Caco-2 (cell line): Measurements from ENCODE around the gene FGR. TPM values are rescaled to one million over a fixed set of nuclear protein-coding genes. Genes with fewer than 3 reads are reported as not detected.

ENCODE experiments used
- BruUV-seq: library from RNA; stranded (reverse); fragments of 400-500 nt; replicated peaks from 2 replicates; lab custom pipeline; 2021; lab: Mats Ljungman, UMichigan
- CTCF ChIA-PET: fragments of 300-600 bp; sonication (Branson Sonifier 250); formaldehyde crosslinking; loops from one replicate; lab custom pipeline; 2022; ENCODE audit warnings: antibody characterized with exemption; lab: Charles Lee
- POLR2A ChIA-PET: fragments of 300-600 bp; sonication (Branson Sonifier 250); formaldehyde crosslinking; loops from one replicate; lab custom pipeline; 2022; ENCODE audit warnings: antibody characterized with exemption; lab: Charles Lee
- DNase-seq, 2 experiments: peaks; one replicate each; pipeline versions ENCODE4 v3.0.0 to v3.0.0-alpha.2; 2020 to 2022
- H3K27me3 ChIP-seq: replicated peaks from 2 replicates; pipeline ENCODE4 v1.6.0; 2011; ENCODE audit warnings: low read length; ENCODE audit not compliant: control insufficient read depth, insufficient read depth
- H3K36me3 ChIP-seq: 2 replicates; pipeline ENCODE4 v1.5.1; 2011; ENCODE audit warnings: low read length; ENCODE audit not compliant: control insufficient read depth, insufficient read depth
- H3K4me1 ChIP-seq: fragments of 250-450 bp; sonication (Bioruptor Pico); 2 replicates; pipeline ENCODE4 v1.5.1; 2020; ENCODE audit warnings: mild to moderate bottlenecking
- H3K4me3 ChIP-seq: 2 replicates; pipeline ENCODE4 v1.5.1; 2011; ENCODE audit warnings: low read depth, mild to moderate bottlenecking, control low read depth, low read length
- H3K9me3 ChIP-seq: fragments of 250-450 bp; sonication (Bioruptor Pico); 2 replicates; pipeline ENCODE4 v1.5.1; 2020; ENCODE audit warnings: mild to moderate bottlenecking, moderate library complexity
- H3K27ac Mint-ChIP-seq: one replicate; pipeline ENCODE4 v1.8.0; 2022; ENCODE audit warnings: mixed read lengths; ENCODE audit not compliant: unreplicated experiment
- H3K27me3 Mint-ChIP-seq: one replicate; pipeline ENCODE4 v1.8.0; 2022; ENCODE audit warnings: mixed read lengths; ENCODE audit not compliant: insufficient read depth, unreplicated experiment
- H3K36me3 Mint-ChIP-seq: one replicate; pipeline ENCODE4 v1.8.0; 2022; ENCODE audit warnings: mild to moderate bottlenecking, mixed read lengths; ENCODE audit not compliant: insufficient read depth, unreplicated experiment
- H3K4me1 Mint-ChIP-seq: one replicate; pipeline ENCODE4 v1.8.0; 2022; ENCODE audit warnings: low read depth, mixed read lengths; ENCODE audit not compliant: unreplicated experiment
- H3K4me3 Mint-ChIP-seq: one replicate; pipeline ENCODE4 v1.8.0; 2022; ENCODE audit warnings: mild to moderate bottlenecking, moderate library complexity, mixed read lengths; ENCODE audit not compliant: unreplicated experiment
- H3K9me3 Mint-ChIP-seq: one replicate; pipeline ENCODE4 v1.8.0; 2022; ENCODE audit warnings: mixed read lengths; ENCODE audit not compliant: unreplicated experiment
- intact Hi-C: fragments of 100-400 bp; cut with micrococcal nuclease; formaldehyde crosslinking; loops from one replicate; pipeline ENCODE4 v1.10.0; 2022; ENCODE audit not compliant: unreplicated experiment
- total RNA-seq: library from RNA; stranded (reverse); gene quantifications from 2 replicates; pipeline ENCODE4 v1.2.3, GENCODE V29; 2022
- TF ChIP-seq, protein P1 (sequence below), 2 experiments: fragments of 200-600 bp in 1 of 2; IDR thresholded peaks; 1 replicate in 1 of 2; 2 replicates in 1 of 2; pipeline versions ENCODE4 v1.5.1 to v1.8.0; 2011 to 2022; ENCODE audit warnings: antibody characterized with exemption in 1 of 2, control low read depth in 1 of 2, inconsistent platforms in 1 of 2, low read depth in 1 of 2, low read length in 1 of 2, mild to moderate bottlenecking in 1 of 2, moderate library complexity in 1 of 2; ENCODE audit not compliant: insufficient read depth in 1 of 2, severe bottlenecking in 1 of 2, unreplicated experiment in 1 of 2

Gene FGR
- total RNA-seq, 1 experiment from 2014 or later = not detected

DNA sequence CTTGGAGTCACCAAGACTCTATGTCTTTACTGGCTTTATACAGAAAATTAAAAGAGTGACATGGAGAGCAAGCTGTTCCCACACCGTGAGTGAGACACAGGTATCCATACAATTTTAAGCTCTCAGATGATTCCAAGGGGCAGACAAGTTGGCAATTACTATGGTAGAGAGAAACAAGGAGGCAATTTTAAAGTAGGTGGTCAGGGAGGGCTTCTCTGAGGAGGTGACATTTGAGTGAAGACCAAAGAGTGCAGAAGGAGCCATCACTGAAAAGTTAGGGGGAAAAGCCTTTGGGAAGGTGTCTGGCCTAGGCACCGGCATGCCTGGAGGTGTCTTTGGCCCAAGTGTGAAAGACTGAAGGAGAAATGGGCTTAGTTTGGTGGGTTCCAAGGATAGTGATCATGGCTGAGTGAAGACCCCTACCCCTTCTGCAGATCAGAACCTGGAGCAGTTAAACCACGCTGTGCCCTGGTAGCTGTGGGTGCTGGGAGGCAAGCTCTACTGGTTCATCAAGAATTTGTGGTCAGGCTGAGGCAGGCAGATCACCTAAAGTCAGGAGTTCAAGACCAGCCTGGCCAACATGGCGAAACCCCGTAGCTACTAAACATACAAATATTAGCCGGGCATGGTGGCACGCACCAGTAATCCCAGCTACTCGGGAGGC is 26.6 kb upstream of the FGR start:
- peaks cover 15% of the 10 kb centered on the region for H3K4me1 Mint-ChIP-seq
- H3K36me3 Mint-ChIP-seq = peaks cover 11% of the 10 kb centered on the region
- TF ChIP-seq, protein P1, sequence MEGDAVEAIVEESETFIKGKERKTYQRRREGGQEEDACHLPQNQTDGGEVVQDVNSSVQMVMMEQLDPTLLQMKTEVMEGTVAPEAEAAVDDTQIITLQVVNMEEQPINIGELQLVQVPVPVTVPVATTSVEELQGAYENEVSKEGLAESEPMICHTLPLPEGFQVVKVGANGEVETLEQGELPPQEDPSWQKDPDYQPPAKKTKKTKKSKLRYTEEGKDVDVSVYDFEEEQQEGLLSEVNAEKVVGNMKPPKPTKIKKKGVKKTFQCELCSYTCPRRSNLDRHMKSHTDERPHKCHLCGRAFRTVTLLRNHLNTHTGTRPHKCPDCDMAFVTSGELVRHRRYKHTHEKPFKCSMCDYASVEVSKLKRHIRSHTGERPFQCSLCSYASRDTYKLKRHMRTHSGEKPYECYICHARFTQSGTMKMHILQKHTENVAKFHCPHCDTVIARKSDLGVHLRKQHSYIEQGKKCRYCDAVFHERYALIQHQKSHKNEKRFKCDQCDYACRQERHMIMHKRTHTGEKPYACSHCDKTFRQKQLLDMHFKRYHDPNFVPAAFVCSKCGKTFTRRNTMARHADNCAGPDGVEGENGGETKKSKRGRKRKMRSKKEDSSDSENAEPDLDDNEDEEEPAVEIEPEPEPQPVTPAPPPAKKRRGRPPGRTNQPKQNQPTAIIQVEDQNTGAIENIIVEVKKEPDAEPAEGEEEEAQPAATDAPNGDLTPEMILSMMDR (IDR thresholded peaks at IDR 0.05; ENCODE audit: insufficient read depth in 1 of 2, low read depth in 1 of 2, low read length in 1 of 2, severe bottlenecking in 1 of 2, unreplicated experiment in 1 of 2) = no peak
- intact Hi-C loops = loop anchor here (2.0 to 5.0 kb wide), 2 partner anchors 105 to 269 kb away; partner anchors contain the start of gene GPR3
- H3K4me3 Mint-ChIP-seq = no peak overlapping the region
- Histone ChIP-seq H3K4me3 (no peak overlapping the region), H3K4me1 (peaks cover 10% of the 10 kb centered on the region), H3K36me3 (no peaks in the 10 kb centered on the region), H3K27me3 (no peaks in the 10 kb centered on the region), H3K9me3 (no peaks in the 10 kb centered on the region)
- DNase-seq = no peak
- no peak overlapping the region for H3K27ac Mint-ChIP-seq
- no TSS peak for BruUV-seq
- H3K27me3 Mint-ChIP-seq = no peaks in the 10 kb centered on the region
- no peaks in the 10 kb centered on the region for H3K9me3 Mint-ChIP-seq
- POLR2A ChIA-PET = no interaction called here
- CTCF ChIA-PET = interaction anchor here (0.9 to 1.1 kb wide), 3 partner anchors 54 to 105 kb away, joined by 3 to 4 read pairs (median 3); no protein-coding TSS in a partner anchor

DNA sequence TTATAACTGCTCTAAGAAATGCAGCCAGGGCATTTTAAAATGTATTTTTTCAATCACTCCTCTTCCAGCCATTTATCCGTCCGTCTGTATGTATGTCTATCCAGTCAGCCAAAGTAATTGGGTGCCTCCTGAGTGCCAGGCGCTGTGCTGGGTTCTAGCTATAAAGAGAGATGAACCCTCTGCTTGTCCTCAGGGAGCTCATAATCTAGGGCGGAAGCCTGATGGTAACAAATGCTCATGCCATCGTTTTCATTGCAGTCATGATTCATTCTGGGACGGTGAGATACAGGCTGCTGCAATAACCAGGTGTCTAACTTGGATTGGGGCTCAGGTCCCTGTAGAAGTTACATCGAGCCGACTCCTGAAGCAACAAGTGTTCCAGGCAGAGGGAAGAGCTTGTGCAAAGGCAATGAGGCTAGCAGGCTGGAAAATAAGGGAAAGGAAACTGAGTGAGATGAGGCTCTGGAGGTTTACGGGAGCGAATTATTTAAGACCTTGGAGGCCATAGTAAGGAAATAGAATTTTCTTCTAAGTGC is 25.4 kb upstream of the FGR start:
- H3K36me3 Mint-ChIP-seq = peaks cover 11% of the 10 kb centered on the region
- BruUV-seq = no TSS peak
- H3K27me3 Mint-ChIP-seq = no peaks in the 10 kb centered on the region
- peak overlapping the region; percentile 44 for H3K4me3 ChIP-seq
- no peaks in the 10 kb centered on the region for H3K9me3 ChIP-seq
- POLR2A ChIA-PET = interaction anchor here (0.6 kb wide), 1 partner anchor 896 kb away, joined by 7 read pairs; no protein-coding TSS in a partner anchor
- H3K4me1 Mint-ChIP-seq = peaks cover 15% of the 10 kb centered on the region
- peaks cover 10% of the 10 kb centered on the region for H3K4me1 ChIP-seq
- no peak for DNase-seq
- H3K4me3 Mint-ChIP-seq = peak overlapping the region; percentile 72
- intact Hi-C loops = loop anchor here (5.0 kb wide), 1 partner anchor 268 kb away; the partner anchor contains the start of gene GPR3
- no peaks in the 10 kb centered on the region for H3K36me3 ChIP-seq
- TF ChIP-seq, protein P1 (IDR thresholded peaks at IDR 0.05; ENCODE audit: insufficient read depth in 1 of 2, low read depth in 1 of 2, low read length in 1 of 2, severe bottlenecking in 1 of 2, unreplicated experiment in 1 of 2) = no peak
- H3K27ac Mint-ChIP-seq = peak overlapping the region; percentile 21
- H3K9me3 Mint-ChIP-seq = no peaks in the 10 kb centered on the region
- CTCF ChIA-PET = interaction anchor here (0.9 to 1.1 kb wide), 2 partner anchors 53 to 103 kb away, joined by 3 read pairs; no protein-coding TSS in a partner anchor
- no peaks in the 10 kb centered on the region for H3K27me3 ChIP-seq

DNA sequence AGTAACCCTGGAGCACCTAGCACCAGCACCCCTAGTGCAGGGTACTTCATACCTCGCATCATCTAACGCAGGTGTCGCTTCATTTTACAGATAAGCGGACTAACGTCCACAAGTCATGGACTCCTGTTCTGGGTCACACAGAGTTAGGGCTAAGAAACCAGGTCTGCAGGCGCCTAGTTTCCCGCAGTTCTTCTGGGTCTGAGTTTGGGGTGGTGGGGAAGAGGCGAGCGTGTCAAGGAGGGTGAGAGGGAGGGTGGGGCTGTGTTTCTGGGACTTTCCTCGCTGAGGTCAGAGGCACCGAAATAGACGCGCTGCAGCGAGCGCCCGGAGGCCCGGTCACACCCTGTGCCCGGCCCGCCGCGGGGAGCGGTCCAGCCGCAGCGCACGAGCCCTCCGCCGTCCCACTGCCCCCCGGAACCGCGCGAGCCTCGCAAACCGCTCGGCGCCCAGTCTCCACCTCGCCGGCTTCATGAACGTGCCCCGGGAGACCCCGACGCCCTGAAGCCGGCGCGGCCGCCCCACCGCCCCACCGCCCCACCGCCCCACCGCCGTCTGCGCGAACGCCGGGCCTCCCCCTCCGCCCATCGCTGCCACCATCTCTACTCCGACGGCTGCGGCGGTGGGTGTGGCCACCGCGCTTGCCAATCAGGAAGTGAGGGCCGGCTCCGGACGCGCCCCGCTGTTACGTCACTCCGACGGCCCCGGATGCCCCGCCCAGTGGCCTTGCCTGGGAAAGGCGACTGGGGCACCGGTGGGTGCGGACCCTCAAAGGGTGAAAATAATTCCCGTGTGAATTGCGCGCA is 24.7 kb upstream of the FGR start:
- H3K9me3 Mint-ChIP-seq = no peaks in the 10 kb centered on the region
- BruUV-seq = TSS peak; percentile 29
- no peaks in the 10 kb centered on the region for H3K27me3 Mint-ChIP-seq

More for the DNA sequence above, 24.7 kb upstream of the FGR start:
- Histone ChIP-seq H3K4me3 (peak overlapping the region; percentile 44), H3K4me1 (peaks cover 10% of the 10 kb centered on the region), H3K9me3 (no peaks in the 10 kb centered on the region), H3K36me3 (no peaks in the 10 kb centered on the region), H3K27me3 (no peaks in the 10 kb centered on the region)
- peaks cover 11% of the 10 kb centered on the region for H3K36me3 Mint-ChIP-seq
- POLR2A ChIA-PET = interaction anchor here (0.6 kb wide), 2 partner anchors 360 to 895 kb away, joined by 3 to 7 read pairs; no protein-coding TSS in a partner anchor
- H3K4me1 Mint-ChIP-seq = peaks cover 22% of the 10 kb centered on the region
- peak; percentile 87 to 89 for DNase-seq
- H3K27ac Mint-ChIP-seq = peak overlapping the region; percentile 21
- intact Hi-C loops = loop anchor here (5.0 kb wide), 1 partner anchor 267 kb away; the partner anchor contains the start of gene GPR3
- CTCF ChIA-PET = no interaction called here
- TF ChIP-seq, protein P1 (IDR thresholded peaks at IDR 0.05; ENCODE audit: insufficient read depth in 1 of 2, low read depth in 1 of 2, low read length in 1 of 2, severe bottlenecking in 1 of 2, unreplicated experiment in 1 of 2) = no peak
- H3K4me3 Mint-ChIP-seq = peak overlapping the region; percentile 72
